ENCODE measurements around the gene CLDN4.

DNA sequence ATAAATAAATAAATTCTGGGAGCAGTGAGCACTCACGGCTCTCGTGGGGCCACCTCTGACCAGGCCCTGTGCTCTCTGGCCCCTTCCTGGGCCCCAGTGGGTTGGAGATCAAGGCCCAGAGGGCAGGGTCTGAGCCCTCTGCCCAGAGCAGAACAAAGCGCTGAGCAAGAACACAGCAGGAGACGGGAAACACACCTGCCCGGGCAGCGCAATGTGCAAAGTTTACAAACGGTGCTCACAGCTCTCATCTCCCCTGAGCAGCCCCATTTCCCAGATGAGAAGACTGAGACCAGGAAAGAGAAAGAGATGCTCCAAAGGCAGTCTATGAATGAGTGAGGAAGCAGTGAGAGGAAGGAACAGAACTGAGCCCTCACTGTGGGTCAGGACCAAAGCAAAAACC is 8.5 kb downstream of the CLDN4 start:
- TF ChIP-seq MTA3 (IDR thresholded peaks at IDR 0.05; ENCODE audit: borderline replicate concordance) (no peak), NFE2L1 (tag; IDR thresholded peaks at IDR 0.05; ENCODE audit: borderline replicate concordance, low read depth) (no peak), NBN (IDR thresholded peaks at IDR 0.05; ENCODE audit: low read depth) (no peak), DIDO1 (tag; IDR thresholded peaks at IDR 0.05; ENCODE audit: low read depth) (no peak), SP2 (IDR thresholded peaks at IDR 0.05; ENCODE audit: extremely low read depth, low read depth, low read length, poor library complexity, severe bottlenecking) (no peak), CHD2 (IDR thresholded peaks at IDR 0.05; ENCODE audit: low read depth, low read length) (no peak), TCF7L2 (IDR thresholded peaks at IDR 0.05; ENCODE audit: low read depth, low read length) (no peak), POLR2A (conservative IDR thresholded peaks at IDR 0.05) (no peak), POLR2AphosphoS2 (IDR thresholded peaks at IDR 0.05; ENCODE audit: low read length) (no peak), RAD21 (CRISPR knock-in tag; conservative IDR thresholded peaks at IDR 0.05 in 1 of 2, IDR thresholded peaks at IDR 0.05 in 1 of 2) (no peak)
- TF ChIP-seq, protein P1, sequence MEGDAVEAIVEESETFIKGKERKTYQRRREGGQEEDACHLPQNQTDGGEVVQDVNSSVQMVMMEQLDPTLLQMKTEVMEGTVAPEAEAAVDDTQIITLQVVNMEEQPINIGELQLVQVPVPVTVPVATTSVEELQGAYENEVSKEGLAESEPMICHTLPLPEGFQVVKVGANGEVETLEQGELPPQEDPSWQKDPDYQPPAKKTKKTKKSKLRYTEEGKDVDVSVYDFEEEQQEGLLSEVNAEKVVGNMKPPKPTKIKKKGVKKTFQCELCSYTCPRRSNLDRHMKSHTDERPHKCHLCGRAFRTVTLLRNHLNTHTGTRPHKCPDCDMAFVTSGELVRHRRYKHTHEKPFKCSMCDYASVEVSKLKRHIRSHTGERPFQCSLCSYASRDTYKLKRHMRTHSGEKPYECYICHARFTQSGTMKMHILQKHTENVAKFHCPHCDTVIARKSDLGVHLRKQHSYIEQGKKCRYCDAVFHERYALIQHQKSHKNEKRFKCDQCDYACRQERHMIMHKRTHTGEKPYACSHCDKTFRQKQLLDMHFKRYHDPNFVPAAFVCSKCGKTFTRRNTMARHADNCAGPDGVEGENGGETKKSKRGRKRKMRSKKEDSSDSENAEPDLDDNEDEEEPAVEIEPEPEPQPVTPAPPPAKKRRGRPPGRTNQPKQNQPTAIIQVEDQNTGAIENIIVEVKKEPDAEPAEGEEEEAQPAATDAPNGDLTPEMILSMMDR (IDR thresholded peaks at IDR 0.05 in 2 of 3, conservative IDR thresholded peaks at IDR 0.05 in 1 of 3; ENCODE audit: insufficient read depth in 2 of 3, low read depth in 1 of 3, low read length in 3 of 3) = no peak
- TF ChIP-seq, protein P2, sequence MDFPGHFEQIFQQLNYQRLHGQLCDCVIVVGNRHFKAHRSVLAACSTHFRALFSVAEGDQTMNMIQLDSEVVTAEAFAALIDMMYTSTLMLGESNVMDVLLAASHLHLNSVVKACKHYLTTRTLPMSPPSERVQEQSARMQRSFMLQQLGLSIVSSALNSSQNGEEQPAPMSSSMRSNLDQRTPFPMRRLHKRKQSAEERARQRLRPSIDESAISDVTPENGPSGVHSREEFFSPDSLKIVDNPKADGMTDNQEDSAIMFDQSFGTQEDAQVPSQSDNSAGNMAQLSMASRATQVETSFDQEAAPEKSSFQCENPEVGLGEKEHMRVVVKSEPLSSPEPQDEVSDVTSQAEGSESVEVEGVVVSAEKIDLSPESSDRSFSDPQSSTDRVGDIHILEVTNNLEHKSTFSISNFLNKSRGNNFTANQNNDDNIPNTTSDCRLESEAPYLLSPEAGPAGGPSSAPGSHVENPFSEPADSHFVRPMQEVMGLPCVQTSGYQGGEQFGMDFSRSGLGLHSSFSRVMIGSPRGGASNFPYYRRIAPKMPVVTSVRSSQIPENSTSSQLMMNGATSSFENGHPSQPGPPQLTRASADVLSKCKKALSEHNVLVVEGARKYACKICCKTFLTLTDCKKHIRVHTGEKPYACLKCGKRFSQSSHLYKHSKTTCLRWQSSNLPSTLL (IDR thresholded peaks at IDR 0.05) = no peak

Data from K562 (cell line).